NCI-H2196 treated with DMSO at 0.1 percent for 48 hours (cell line): ENCODE data around the gene RBMS3.
"Not testable (repeated sequence)": the region's sequence is repeated elsewhere in the genome, so short reads cannot be mapped to it uniquely, and the experiment has no call there.

Experiments
- DNase-seq: peaks from one replicate; lab custom pipeline; 2025; ENCODE audit not compliant: unreplicated experiment; lab: John Stamatoyannopoulos, UW

RBMS3 gene

DNA sequence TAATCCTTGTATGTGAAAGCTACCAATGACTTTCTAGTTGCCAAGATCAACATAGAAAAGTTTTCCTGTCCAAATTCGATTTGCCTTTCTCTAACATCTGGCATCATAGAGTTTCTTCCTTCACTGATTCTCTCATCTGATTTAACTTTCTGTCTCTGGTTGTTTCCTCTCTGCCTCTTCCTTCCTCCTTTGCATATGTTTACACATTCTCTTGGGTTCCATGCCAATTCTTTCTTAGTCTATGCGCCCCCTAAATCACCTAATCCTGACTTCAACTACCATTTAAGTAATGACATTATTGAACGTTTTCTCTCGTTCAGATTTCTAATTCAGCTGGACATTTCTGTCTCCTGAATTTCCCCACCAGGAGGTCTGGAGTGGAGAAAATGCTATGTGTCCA is 763.6 kb downstream of the RBMS3 start:
- DNase-seq: no peak

GRCh38 chr3:30048431-30048830 is 767.6 kb downstream of the RBMS3 start:
- DNase-seq: no peak

DNA sequence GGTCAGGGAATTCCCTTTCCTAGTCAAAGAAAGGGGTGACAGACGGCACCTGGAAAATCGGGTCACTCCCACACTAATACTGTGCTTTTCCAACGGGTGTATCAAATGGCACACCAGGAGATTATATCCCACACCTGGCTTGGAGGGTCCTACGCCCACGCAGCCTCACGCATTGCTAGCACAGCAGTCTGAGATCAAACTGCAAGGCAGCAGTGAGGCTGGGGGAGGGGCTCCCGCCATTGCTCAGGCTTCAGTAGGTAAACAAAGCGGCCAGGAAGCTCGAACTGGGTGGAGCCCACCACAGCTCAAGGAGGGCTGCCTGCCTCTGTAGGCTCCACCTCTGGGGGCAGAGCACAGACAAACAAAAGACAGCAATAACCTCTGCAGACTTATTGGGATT is 769.2 kb downstream of the RBMS3 start:
- DNase-seq: not testable (repeated sequence)

DNA sequence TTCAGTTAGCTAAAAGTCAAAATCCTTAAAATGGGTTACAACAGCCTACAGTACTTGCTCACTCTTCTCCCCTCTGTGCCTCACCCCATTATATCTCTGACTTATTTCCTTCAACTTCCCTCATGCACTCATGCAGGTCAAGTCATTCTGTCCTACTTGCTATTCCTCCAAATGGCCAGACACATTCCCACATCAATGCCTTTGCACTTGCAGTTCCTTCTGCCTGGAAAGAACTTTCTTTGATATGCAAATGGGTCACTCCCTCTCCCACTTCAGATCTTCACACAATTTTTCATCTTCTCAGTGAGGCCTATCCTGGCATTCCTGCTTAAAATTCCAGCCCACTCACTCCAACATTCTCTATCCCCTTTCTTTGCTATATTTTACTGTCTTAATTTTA is 778.4 kb downstream of the RBMS3 start:
- DNase-seq: no peak
